DND-41 (cell line): ENCODE results near the gene PVRIG.
"Not testable (repeated sequence)": the region's sequence is repeated elsewhere in the genome, so short reads cannot be mapped to it uniquely, and the experiment has no call there.

Experiments
- ATAC-seq: fragments of 200-7000 bp; cut with Tn5 transposase; 3 replicates; pipeline ENCODE4 v1.9.1; 2021; ENCODE audit warnings: low read depth; ENCODE audit not compliant: insufficient read depth
- DNase-seq: peaks from one replicate; pipeline ENCODE4 v3.0.0-alpha.2; 2020
- H2AFZ ChIP-seq: 2 replicates; pipeline ENCODE4 v1.6.0; 2012; ENCODE audit warnings: low read depth, low read length
- H3K27ac ChIP-seq: 2 replicates; pipeline ENCODE4 v1.5.1; 2012; ENCODE audit warnings: low read length, inconsistent platforms
- H3K27me3 ChIP-seq: fragments of 200-600 bp; sonication (generic); 2 replicates; pipeline ENCODE4 v1.6.0; 2012; ENCODE audit warnings: low read length, mild to moderate bottlenecking, inconsistent platforms; ENCODE audit not compliant: insufficient read depth, poor library complexity
- H3K36me3 ChIP-seq: 2 replicates; pipeline ENCODE4 v1.5.1; 2012; ENCODE audit warnings: low read length, inconsistent platforms; ENCODE audit not compliant: insufficient read depth
- H3K4me1 ChIP-seq: 2 replicates; pipeline ENCODE4 v1.5.1; 2012; ENCODE audit warnings: mild to moderate bottlenecking, low read length; ENCODE audit not compliant: insufficient read depth
- H3K4me2 ChIP-seq: 2 replicates; pipeline ENCODE4 v1.6.0; 2012; ENCODE audit warnings: mild to moderate bottlenecking, moderate library complexity, low read length, inconsistent platforms; ENCODE audit not compliant: insufficient read depth
- H3K4me3 ChIP-seq, 2 experiments: fragments of 200-600 bp in 1 of 2; shearing (Covaris generic) in 1 of 2; 2 replicates each; pipeline ENCODE4 v1.5.1; 2012 to 2016; ENCODE audit warnings: inconsistent platforms in 2 of 2, low read length in 2 of 2, mild to moderate bottlenecking in 2 of 2, low read depth in 1 of 2, moderate library complexity in 1 of 2
- H3K79me2 ChIP-seq: 2 replicates; pipeline ENCODE4 v1.6.0; 2012; ENCODE audit warnings: low read length, inconsistent platforms; ENCODE audit not compliant: insufficient read depth
- H3K9ac ChIP-seq: 2 replicates; pipeline ENCODE4 v1.6.0; 2012; ENCODE audit warnings: low read depth, mild to moderate bottlenecking, inconsistent platforms, low read length, moderate library complexity
- H3K9me3 ChIP-seq: 2 replicates; pipeline ENCODE4 v1.5.1; 2012; ENCODE audit warnings: low read length, moderate library complexity, mild to moderate bottlenecking, inconsistent platforms; ENCODE audit not compliant: insufficient read depth, severe bottlenecking
- H4K20me1 ChIP-seq: 2 replicates; pipeline ENCODE4 v1.6.0; 2012; ENCODE audit warnings: low read length; ENCODE audit not compliant: insufficient read depth
- CTCF ChIP-seq: IDR thresholded peaks from 2 replicates; pipeline ENCODE4 v1.5.1; 2012; ENCODE audit warnings: borderline replicate concordance, low read length, moderate library complexity, mild to moderate bottlenecking; ENCODE audit not compliant: poor library complexity, severe bottlenecking; ENCODE audit errors: extremely low read depth
- EZH2 ChIP-seq: IDR thresholded peaks from 3 replicates; pipeline ENCODE4 v1.6.1; 2012; ENCODE audit warnings: borderline replicate concordance, low read depth, mild to moderate bottlenecking, moderate library complexity, low read length, inconsistent platforms; ENCODE audit not compliant: severe bottlenecking

Gene PVRIG

DNA sequence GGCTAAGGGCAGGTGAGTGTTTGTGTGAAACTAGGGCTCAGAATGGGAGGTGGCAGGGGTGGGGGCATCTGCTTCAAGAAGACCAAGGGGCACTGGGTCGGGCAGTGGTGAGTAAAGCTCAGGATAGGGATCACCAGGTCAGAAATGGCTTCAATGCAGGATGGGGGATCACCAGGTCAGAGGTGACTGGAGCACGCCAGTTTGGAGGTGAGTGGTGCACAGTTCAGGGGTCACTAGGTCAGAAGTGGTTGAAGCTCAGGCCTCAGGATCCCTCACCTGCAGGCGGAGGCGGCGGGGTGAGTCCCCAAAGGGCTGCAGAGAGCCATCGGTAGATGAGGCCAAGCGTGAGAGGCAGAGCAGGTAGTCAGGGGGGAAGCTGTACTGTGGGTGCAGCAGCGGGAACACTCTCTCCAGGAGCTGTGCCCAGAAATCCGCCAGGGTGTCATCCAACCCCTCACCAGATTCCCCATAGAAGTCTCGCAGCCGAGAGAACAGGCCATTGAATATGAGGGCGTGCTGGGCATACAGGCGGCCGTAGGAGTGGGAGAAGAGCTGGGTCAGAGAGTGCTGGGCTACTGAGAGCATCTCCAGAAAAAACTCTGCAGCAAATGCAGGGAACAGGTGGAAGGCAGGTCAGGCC is 44.3 kb upstream of the PVRIG start:
- peaks cover 2% of the 10 kb centered on the region; the same call in 1 of the 2 replicates for H4K20me1 ChIP-seq
- H3K4me2 ChIP-seq = peak overlapping the region; percentile 15
- H2AFZ ChIP-seq = no peak overlapping the region
- peak overlapping the region; percentile 16; the same call in 1 of the 2 replicates for H3K27ac ChIP-seq
- TF ChIP-seq CTCF = no peak
- no peak for TF ChIP-seq EZH2
- H3K9me3 ChIP-seq = no peaks in the 10 kb centered on the region
- ATAC-seq (no peak), DNase-seq (no peak)
- peaks cover 6% of the 10 kb centered on the region for H3K79me2 ChIP-seq
- H3K36me3 ChIP-seq = peaks cover 18% of the 10 kb centered on the region
- H3K27me3 ChIP-seq = no peaks in the 10 kb centered on the region
- no peak overlapping the region for H3K4me3 ChIP-seq
- no peak overlapping the region for H3K9ac ChIP-seq
- peaks cover 38% of the 10 kb centered on the region for H3K4me1 ChIP-seq

GRCh38 chr7:100176096-100177044 is 43.4 kb upstream of the PVRIG start:
- H3K9me3 ChIP-seq = no peaks in the 10 kb centered on the region
- peaks cover 18% of the 10 kb centered on the region for H3K36me3 ChIP-seq
- peak overlapping the region; percentile 73 to 90; a peak in 3 of 4 replicates for H3K4me3 ChIP-seq
- DNase-seq (no peak), ATAC-seq (no peak)
- H3K4me1 ChIP-seq = peaks cover 48% of the 10 kb centered on the region
- peak overlapping the region; percentile 95 for H3K4me2 ChIP-seq
- no peaks in the 10 kb centered on the region for H3K27me3 ChIP-seq
- H4K20me1 ChIP-seq = peaks cover 2% of the 10 kb centered on the region; the same call in 1 of the 2 replicates
- peaks cover 6% of the 10 kb centered on the region for H3K79me2 ChIP-seq
- H3K9ac ChIP-seq = peak overlapping the region; percentile 71
- TF ChIP-seq EZH2 (no peak), CTCF (no peak)
- peak overlapping the region; percentile 89 for H2AFZ ChIP-seq
- H3K27ac ChIP-seq = peak overlapping the region; percentile 65; the same call in 1 of the 2 replicates

- Histone ChIP-seq H3K4me1 (peaks cover 50% of the 10 kb centered on the region), H2AFZ (peak within 1 kb of the TSS; percentile 89), H3K9me3 (no peaks in the 10 kb centered on the region), H3K4me3 (peak within 1 kb of the TSS; percentile 73 to 90; a peak in 3 of 4 replicates), H3K9ac (peak within 1 kb of the TSS; percentile 71), H3K27me3 (no peaks in the 10 kb centered on the region), H3K79me2 (peaks cover 6% of the 10 kb centered on the region), H4K20me1 (peaks cover 2% of the 10 kb centered on the region; the same call in 1 of the 2 replicates), H3K4me2 (peak within 1 kb of the TSS; percentile 95), H3K36me3 (peaks cover 18% of the 10 kb centered on the region), H3K27ac (peak within 1 kb of the TSS; percentile 65)
- TF ChIP-seq EZH2 (no peak), CTCF (no peak)
- DNase-seq = peak; percentile 100
- peak; percentile 91 for ATAC-seq
Measured at GRCh38 chr7:100177045-100178001, 42.4 kb upstream of the PVRIG start, which contains the start of the genes GPC2 and STAG3. Gene GPC2 (minus strand): TSS chr7:100177381. CDS start chr7:100177199, 182 bp downstream. Gene STAG3 (plus strand): TSS chr7:100177918. CDS start chr7:100180557, 2,639 bp downstream.

DNA sequence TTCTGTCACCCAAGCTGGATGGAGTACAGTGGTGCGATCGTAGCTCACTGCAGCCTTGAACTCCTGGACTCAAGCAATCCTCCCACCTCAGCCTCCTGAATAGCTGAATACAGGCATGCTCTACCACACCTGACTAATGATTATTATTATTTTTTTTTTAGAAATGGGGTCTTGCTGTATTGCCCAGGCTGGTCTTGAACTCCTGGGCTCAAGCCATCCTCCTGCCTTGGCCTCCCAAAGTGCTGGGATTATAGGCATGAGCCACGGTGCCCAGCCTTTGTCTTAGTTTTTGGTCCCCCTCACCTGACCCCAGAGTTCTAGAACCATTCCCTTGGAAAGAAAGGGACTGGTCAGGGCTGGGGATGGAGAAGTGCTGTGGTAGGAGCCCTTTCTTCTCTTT is 39.7 kb upstream of the PVRIG start:
- not testable (repeated sequence) for H3K27me3 ChIP-seq, H3K36me3 ChIP-seq, H4K20me1 ChIP-seq, H3K79me2 ChIP-seq, H3K9me3 ChIP-seq, ATAC-seq, DNase-seq
- Histone ChIP-seq H3K4me2 (peak overlapping the region; percentile 35), H3K4me1 (peaks cover 50% of the 10 kb centered on the region), H2AFZ (peak overlapping the region; percentile 19), H3K9ac (peak overlapping the region; percentile 0; the same call in 1 of the 2 replicates), H3K4me3 (peak overlapping the region in 1 of 2 experiments; percentile 11; a peak in 1 of 4 replicates), H3K27ac (peak overlapping the region; percentile 58)
